OCI-LY1 (cell line): Measurements from ENCODE around the gene CD40.
A peak's percentile ranks its signal among the peaks of the same experiment; 100 is the strongest.

ENCODE experiments used
- H2AFZ ChIP-seq: fragments of 200-600 bp; sonication (generic), shearing (Covaris generic); 2 replicates; pipeline ENCODE4 v1.6.0; 2014; ENCODE audit warnings: antibody characterized with exemption, mild to moderate bottlenecking, low read length
- H3F3A ChIP-seq: fragments of 200-600 bp; sonication (generic), shearing (Covaris generic); 2 replicates; pipeline ENCODE4 v1.6.0; 2014; ENCODE audit warnings: mild to moderate bottlenecking, antibody characterized with exemption, low read length, moderate library complexity; ENCODE audit not compliant: insufficient read depth
- H3K27ac ChIP-seq: fragments of 200-600 bp; sonication (generic); 2 replicates; pipeline ENCODE4 v1.5.1; 2014; ENCODE audit warnings: low read length, mixed run types, mild to moderate bottlenecking, low read depth; ENCODE audit not compliant: poor library complexity, severe bottlenecking
- H3K27me3 ChIP-seq: fragments of 200-600 bp; sonication (generic); 2 replicates; pipeline ENCODE4 v1.6.0; 2014; ENCODE audit warnings: antibody characterized with exemption, mild to moderate bottlenecking, low read length, moderate library complexity; ENCODE audit not compliant: insufficient read depth
- H3K36me3 ChIP-seq: fragments of 200-600 bp; sonication (generic); 2 replicates; pipeline ENCODE4 v1.6.1; 2014; ENCODE audit warnings: mild to moderate bottlenecking, antibody characterized with exemption, low read length, moderate library complexity, mixed read lengths; ENCODE audit not compliant: insufficient read depth
- H3K4me1 ChIP-seq: fragments of 200-600 bp; sonication (generic); 2 replicates; pipeline ENCODE4 v1.5.1; 2014; ENCODE audit warnings: mild to moderate bottlenecking, low read length, moderate library complexity; ENCODE audit not compliant: insufficient read depth, severe bottlenecking
- H3K4me2 ChIP-seq: fragments of 200-600 bp; sonication (generic), shearing (Covaris generic); 2 replicates; pipeline ENCODE4 v1.6.1; 2014; ENCODE audit warnings: low read length
- H3K4me3 ChIP-seq: fragments of 200-600 bp; sonication (generic); 2 replicates; pipeline ENCODE4 v1.5.1; 2014; ENCODE audit warnings: low read length, low read depth, mild to moderate bottlenecking, mixed read lengths; ENCODE audit not compliant: poor library complexity, severe bottlenecking
- H3K79me2 ChIP-seq: fragments of 200-600 bp; shearing (Covaris generic); 2 replicates; pipeline ENCODE4 v1.6.1; 2016; ENCODE audit warnings: mixed run types, low read length, mixed read lengths; ENCODE audit not compliant: insufficient read depth
- H3K9ac ChIP-seq: fragments of 200-600 bp; sonication (generic), shearing (Covaris generic); 2 replicates; pipeline ENCODE4 v1.6.1; 2014; ENCODE audit warnings: mild to moderate bottlenecking, low read length, mixed read lengths
- H3K9me2 ChIP-seq: fragments of 200-600 bp; sonication (generic), shearing (Covaris generic); 2 replicates; pipeline ENCODE4 v1.6.1; 2014; ENCODE audit warnings: low read depth, mild to moderate bottlenecking, low read length, mixed read lengths
- H3K9me3 ChIP-seq: fragments of 200-600 bp; shearing (Covaris generic); 2 replicates; pipeline ENCODE4 v1.6.1; 2014; ENCODE audit warnings: low read length, mixed read lengths
- H4K20me1 ChIP-seq: fragments of 200-600 bp; sonication (generic), shearing (Covaris generic); 2 replicates; pipeline ENCODE4 v1.6.0; 2016; ENCODE audit warnings: mild to moderate bottlenecking, low read length; ENCODE audit not compliant: insufficient read depth
- CTCF ChIP-seq: fragments of 200-600 bp; sonication (generic), shearing (Covaris generic); IDR thresholded peaks from 2 replicates; pipeline ENCODE4 v1.5.1; 2017; ENCODE audit warnings: mild to moderate bottlenecking, antibody characterized with exemption, low read length, moderate library complexity, mixed read lengths
- EZH2 ChIP-seq: fragments of 200-600 bp; sonication (generic), shearing (Covaris generic); IDR thresholded peaks from 2 replicates; pipeline ENCODE4 v1.8.0; 2017; ENCODE audit warnings: borderline replicate concordance, mixed run types, mild to moderate bottlenecking, antibody characterized with exemption, low read length, moderate library complexity, mixed read lengths

The CD40 gene

GRCh38 chr20:46131396-46131795, 13.3 kb downstream of the CD40 start:
- no peak overlapping the region for H3K27ac ChIP-seq
- no peaks in the 10 kb centered on the region for H3K27me3 ChIP-seq
- H3K4me3 ChIP-seq = no peak overlapping the region
- H3K4me2 ChIP-seq = no peak overlapping the region
- H3K4me1 ChIP-seq = no peaks in the 10 kb centered on the region
- H3K9me2 ChIP-seq = no peaks in the 10 kb centered on the region
- TF ChIP-seq EZH2 (no peak), CTCF (no peak)
- H3F3A ChIP-seq = no peaks in the 10 kb centered on the region
- H3K9me3 ChIP-seq = no peaks in the 10 kb centered on the region
- H4K20me1 ChIP-seq = no peaks in the 10 kb centered on the region
- H3K79me2 ChIP-seq = no peaks in the 10 kb centered on the region
- H3K9ac ChIP-seq = no peak overlapping the region
- H2AFZ ChIP-seq = no peak overlapping the region
- peaks cover 13% of the 10 kb centered on the region for H3K36me3 ChIP-seq

- H3K4me2 ChIP-seq = no peak overlapping the region
- H3K9ac ChIP-seq = no peak overlapping the region
- H3K27ac ChIP-seq = no peak overlapping the region
- no peaks in the 10 kb centered on the region for H3K9me2 ChIP-seq
- H3K4me1 ChIP-seq = no peaks in the 10 kb centered on the region
- H3K36me3 ChIP-seq = peaks cover 2% of the 10 kb centered on the region; the same call in 1 of the 2 replicates
- peak; percentile 82 for TF ChIP-seq CTCF
- no peak for TF ChIP-seq EZH2
- no peaks in the 10 kb centered on the region for H4K20me1 ChIP-seq
- H3K27me3 ChIP-seq = no peaks in the 10 kb centered on the region
- H3K79me2 ChIP-seq = no peaks in the 10 kb centered on the region
- no peaks in the 10 kb centered on the region for H3F3A ChIP-seq
- H3K9me3 ChIP-seq = no peaks in the 10 kb centered on the region
- H3K4me3 ChIP-seq = no peak overlapping the region
- H2AFZ ChIP-seq = no peak overlapping the region
Measured at GRCh38 chr20:46132705-46133120, 14.6 kb downstream of the CD40 start.

- H3K4me2 ChIP-seq = no peak overlapping the region
- no peaks in the 10 kb centered on the region for H3K9me2 ChIP-seq
- no peaks in the 10 kb centered on the region for H4K20me1 ChIP-seq
- no peaks in the 10 kb centered on the region for H3K4me1 ChIP-seq
- H3K36me3 ChIP-seq = no peaks in the 10 kb centered on the region
- H3K9me3 ChIP-seq = no peaks in the 10 kb centered on the region
- no peaks in the 10 kb centered on the region for H3K27me3 ChIP-seq
- H3K9ac ChIP-seq = no peak overlapping the region
- no peak overlapping the region for H3K27ac ChIP-seq
- no peaks in the 10 kb centered on the region for H3F3A ChIP-seq
- no peaks in the 10 kb centered on the region for H3K79me2 ChIP-seq
- no peak overlapping the region for H2AFZ ChIP-seq
- TF ChIP-seq CTCF (no peak), EZH2 (no peak)
- H3K4me3 ChIP-seq = no peak overlapping the region
Measured at GRCh38 chr20:46133886-46134654, 16.0 kb downstream of the CD40 start.
